Cardiac fibroblast (primary cell): ENCODE results near the gene RNASE8.

Experiments used
- DNase-seq, 2 donors: peaks; one replicate each; pipeline versions ENCODE4 v3.0.0 to v3.0.0-alpha.2; 2010; ENCODE audit warnings: low read depth in 2 of 2
- H3K4me3 ChIP-seq, 2 donors: replicated peaks in 1 of 2; 1 replicate in 1 of 2; 2 replicates in 1 of 2; pipeline ENCODE4 v1.5.1; 2011; ENCODE audit warnings: low read depth in 2 of 2, low read length in 2 of 2, mild to moderate bottlenecking in 2 of 2, moderate library complexity in 1 of 2
- TF ChIP-seq, protein P1 (sequence below): IDR thresholded peaks from one replicate; pipeline ENCODE4 v1.5.1; 2011; ENCODE audit warnings: low read depth, mild to moderate bottlenecking, low read length, inconsistent platforms

RNASE8 gene

DNA sequence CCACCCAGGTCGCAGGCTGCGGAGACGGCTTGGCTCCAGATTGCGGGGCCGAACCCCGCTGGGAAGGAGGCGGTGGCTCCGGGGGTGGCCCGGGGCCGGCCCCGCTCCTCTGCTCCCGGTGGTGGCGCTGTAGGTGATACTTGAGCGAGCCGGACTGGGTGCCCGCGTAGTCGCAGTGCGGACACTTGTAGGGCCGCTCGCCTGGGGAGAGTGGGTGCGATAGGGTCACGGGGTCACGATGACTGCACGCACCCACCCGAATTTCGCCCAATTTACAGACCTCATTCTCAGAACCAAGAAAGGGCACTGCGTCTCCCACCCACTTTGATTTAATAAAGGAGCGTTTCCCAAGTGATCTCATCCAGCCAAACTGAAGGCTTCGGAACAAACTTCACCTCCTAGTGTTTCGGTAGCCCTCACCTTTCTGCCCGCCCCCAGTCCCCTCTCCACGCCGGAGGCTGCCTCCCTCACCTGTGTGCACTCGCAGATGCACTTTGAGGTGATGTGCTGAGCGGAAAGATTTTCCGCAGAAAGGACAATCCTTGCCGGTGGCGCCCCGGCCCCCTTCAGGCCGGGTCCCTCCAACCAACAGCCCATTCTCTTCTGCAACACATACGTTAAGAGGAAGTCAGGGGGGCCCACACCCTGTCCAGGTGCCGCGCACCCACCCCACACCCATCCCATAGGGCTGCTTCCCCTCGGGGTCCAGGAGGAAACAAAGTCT lies 33.5 kb downstream of the RNASE8 start:
- DNase-seq = no peak
- no peak overlapping the region for H3K4me3 ChIP-seq
- TF ChIP-seq, protein P1, sequence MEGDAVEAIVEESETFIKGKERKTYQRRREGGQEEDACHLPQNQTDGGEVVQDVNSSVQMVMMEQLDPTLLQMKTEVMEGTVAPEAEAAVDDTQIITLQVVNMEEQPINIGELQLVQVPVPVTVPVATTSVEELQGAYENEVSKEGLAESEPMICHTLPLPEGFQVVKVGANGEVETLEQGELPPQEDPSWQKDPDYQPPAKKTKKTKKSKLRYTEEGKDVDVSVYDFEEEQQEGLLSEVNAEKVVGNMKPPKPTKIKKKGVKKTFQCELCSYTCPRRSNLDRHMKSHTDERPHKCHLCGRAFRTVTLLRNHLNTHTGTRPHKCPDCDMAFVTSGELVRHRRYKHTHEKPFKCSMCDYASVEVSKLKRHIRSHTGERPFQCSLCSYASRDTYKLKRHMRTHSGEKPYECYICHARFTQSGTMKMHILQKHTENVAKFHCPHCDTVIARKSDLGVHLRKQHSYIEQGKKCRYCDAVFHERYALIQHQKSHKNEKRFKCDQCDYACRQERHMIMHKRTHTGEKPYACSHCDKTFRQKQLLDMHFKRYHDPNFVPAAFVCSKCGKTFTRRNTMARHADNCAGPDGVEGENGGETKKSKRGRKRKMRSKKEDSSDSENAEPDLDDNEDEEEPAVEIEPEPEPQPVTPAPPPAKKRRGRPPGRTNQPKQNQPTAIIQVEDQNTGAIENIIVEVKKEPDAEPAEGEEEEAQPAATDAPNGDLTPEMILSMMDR = no peak

DNA sequence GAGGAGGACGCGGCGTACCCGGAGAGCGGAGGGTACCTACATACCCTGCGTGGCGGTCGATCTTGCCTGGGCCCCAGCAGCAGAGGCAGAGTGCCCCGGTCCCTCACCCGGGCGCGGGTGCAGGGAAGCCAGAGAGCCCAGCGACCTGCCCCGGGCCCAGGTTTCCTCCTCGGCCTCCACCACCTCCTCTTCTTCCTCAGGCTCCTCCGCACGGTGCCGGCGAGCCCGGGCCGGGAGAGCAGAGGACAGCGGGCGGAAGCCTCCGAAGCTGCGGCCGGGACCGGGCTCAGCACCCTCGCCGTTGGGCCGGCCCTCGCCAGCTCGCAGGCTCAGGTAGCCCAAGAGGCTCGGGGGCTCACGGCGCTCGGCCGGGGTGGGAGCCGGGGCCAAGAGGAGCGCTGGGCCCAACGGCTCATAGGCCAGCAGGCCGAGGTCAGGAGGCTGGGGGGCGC lies 34.2 kb downstream of the RNASE8 start:
- TF ChIP-seq, protein P1 = no peak
- DNase-seq = no peak
- H3K4me3 ChIP-seq = no peak overlapping the region

DNA sequence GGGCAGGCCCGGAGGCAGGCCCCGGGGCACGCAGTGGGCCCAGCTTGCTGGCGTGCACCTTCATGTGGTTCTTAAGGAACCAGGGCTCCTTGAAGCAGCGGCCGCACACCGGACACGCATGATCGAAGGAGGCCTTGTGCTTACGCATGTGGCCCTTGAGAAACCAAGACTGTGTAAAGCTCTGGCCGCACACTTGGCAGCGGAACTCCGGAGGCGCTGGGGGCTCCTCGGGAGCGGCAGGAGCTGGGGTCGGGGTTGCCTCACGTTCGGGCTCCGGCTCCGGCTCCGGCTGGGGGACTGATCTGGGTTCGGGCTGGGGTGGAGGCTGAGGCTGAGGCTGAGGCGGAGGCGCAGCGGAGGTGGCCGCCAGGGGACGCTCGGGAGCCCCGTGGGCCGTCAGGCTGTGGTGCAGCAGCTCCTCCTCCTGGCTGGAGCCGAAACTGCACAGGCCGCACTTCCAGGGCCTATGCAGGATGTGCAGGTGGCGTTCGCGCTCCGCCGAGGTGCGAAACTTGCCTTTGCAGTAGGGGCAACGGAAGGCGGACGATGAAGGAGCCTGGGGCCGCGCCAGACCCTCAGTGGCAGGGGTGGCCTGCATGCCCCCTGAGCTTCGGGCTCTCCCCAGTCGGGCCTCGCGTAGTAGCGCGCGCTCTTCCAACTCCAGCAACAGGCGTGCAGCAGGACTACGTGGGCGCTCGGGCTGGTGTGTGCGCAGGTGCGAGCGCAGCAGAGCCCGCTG lies 34.8 kb downstream of the RNASE8 start:
- DNase-seq = peak; percentile 78 to 80
- H3K4me3 ChIP-seq = no peak overlapping the region
- TF ChIP-seq, protein P1 = peak; percentile 100

DNA sequence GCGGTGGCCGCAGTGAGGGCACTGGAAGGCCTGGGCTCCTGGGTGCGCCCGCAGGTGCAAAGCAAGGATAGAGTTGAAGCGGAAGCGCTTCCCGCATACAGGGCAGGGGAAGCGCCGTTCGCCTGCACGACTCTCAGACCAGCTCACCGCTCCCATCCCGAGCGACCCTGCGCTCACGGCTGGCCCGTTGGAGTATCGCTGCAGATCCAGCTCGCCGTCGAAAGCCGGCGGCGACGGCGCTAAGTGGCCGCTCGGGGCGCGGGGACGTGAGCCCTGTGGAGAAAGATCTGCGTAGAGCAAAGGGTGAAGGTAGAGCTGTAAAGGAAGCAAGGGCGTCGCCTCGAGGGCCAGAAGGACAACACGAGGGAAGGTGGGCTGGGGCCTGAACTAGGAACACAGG lies 35.4 kb downstream of the RNASE8 start:
- TF ChIP-seq, protein P1 = no peak
- DNase-seq = no peak
- H3K4me3 ChIP-seq = no peak overlapping the region

DNA sequence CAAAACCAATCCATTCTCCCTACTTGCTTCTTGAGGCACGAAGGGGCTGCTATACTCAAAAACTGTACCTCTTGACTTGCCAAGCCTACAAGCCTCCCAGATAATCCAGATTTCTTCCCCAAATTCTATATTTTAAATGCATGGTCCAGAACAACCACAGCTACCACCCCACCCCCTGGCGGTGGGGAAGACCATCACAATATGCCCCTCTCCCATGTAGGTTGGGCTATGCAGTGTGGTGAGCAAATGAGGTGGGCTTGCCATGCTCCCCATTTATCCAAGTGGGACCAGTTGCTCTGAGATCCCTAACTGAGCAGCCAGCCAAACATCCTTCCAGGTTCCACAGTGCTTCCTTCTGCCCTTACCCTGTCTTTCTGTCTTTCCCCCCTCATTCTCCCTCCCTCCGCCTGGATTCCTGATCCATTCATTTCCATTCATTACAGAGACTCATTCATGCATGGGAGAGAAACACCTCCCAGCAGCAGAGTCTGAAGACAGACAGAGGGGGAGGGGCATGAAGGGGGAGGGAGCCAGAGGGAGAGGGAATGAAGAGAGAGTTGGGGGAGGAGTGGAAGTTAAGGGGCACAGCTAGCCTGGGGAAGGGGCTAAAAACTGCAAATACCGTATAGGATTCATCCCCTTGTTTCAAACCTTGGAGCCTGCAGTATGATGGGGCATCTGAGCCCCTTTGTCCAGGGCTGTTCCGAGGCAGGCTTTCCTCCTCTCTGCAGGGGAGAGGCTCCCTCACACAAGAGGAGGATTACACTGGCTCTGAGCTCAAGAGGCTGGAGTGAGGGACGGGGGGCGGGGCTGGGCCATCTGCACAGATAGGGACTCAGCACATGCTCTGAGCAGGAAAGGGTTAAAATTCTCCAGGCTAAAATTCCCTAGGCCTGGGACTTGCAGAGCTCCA lies 36.4 kb downstream of the RNASE8 start:
- TF ChIP-seq, protein P1 = peak; percentile 5
- no peak overlapping the region for H3K4me3 ChIP-seq
- DNase-seq = no peak

DNA sequence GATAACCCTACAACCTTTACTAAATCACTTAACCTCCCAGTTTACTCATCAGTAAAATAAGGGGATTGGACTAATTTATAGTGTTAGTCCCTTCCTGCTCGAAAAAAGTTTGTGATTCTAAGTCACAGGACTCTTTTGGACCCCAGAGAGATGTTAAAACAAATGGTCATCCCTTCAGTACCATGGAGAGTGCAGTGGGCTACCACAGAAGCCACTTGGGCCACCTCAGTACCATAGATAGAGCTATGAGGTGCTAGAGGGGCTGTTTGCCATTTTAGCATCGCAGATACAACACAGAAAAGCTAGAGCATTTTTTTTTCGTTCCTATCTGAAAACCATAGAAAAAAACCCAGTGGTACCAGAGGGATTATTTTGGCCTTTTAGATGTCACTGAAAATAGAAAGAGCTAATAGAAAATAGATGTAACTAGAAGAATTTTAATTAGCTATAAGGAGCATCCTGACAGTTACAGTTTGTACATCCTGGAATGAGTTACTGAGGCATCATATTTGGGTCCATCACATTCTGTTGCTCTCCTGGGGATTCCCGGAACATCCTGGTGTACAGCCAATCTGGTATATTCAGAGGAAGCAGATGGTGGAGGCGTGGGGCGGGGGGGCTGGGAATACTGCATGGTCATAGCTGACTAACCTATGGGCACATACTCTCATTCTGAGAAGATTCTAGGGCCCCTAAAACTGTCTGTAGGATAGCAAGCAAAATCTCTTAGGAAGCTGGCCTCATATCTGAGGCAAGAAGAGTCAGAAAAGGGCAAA lies 38.0 kb downstream of the RNASE8 start:
- TF ChIP-seq, protein P1 = no peak
- H3K4me3 ChIP-seq = no peak overlapping the region
- DNase-seq = peak in 1 of 2 donors; percentile 66
